ENCODE results near the gene MIER1. TPM values are rescaled to one million over a fixed set of nuclear protein-coding genes. Genes with fewer than 3 reads are reported as not detected.
"Not testable (repeated sequence)": the region's sequence is repeated elsewhere in the genome, so short reads cannot be mapped to it uniquely, and the experiment has no call there.

Gene MIER1
- total RNA-seq, 2 donors from 2014 or later: 22.2 to 45.6 TPM

- H3K9me3 ChIP-seq: no peaks in the 10 kb centered on the region
- no peaks in the 10 kb centered on the region for H3K36me3 ChIP-seq
- H3K27me3 ChIP-seq (replicated peaks; ENCODE audit: insufficient read depth): no peaks in the 10 kb centered on the region
- no peak overlapping the region for H3K4me3 ChIP-seq
- no peak overlapping the region for H3K27ac ChIP-seq
- no peak for DNase-seq (ENCODE audit: low spot score)
- intact Hi-C loops (cut with DNase I): no loop called here
- TF ChIP-seq POLR2AphosphoS5 (IDR thresholded peaks at IDR 0.05) (no peak), POLR2A (IDR thresholded peaks at IDR 0.05) (no peak)
- TF ChIP-seq, protein P1, sequence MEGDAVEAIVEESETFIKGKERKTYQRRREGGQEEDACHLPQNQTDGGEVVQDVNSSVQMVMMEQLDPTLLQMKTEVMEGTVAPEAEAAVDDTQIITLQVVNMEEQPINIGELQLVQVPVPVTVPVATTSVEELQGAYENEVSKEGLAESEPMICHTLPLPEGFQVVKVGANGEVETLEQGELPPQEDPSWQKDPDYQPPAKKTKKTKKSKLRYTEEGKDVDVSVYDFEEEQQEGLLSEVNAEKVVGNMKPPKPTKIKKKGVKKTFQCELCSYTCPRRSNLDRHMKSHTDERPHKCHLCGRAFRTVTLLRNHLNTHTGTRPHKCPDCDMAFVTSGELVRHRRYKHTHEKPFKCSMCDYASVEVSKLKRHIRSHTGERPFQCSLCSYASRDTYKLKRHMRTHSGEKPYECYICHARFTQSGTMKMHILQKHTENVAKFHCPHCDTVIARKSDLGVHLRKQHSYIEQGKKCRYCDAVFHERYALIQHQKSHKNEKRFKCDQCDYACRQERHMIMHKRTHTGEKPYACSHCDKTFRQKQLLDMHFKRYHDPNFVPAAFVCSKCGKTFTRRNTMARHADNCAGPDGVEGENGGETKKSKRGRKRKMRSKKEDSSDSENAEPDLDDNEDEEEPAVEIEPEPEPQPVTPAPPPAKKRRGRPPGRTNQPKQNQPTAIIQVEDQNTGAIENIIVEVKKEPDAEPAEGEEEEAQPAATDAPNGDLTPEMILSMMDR (IDR thresholded peaks at IDR 0.05): no peak
- H3K4me1 ChIP-seq (replicated peaks): no peaks in the 10 kb centered on the region
These were observed 53.4 kb downstream of the MIER1 start for GRCh38 chr1:66978201-66978600.

DNA sequence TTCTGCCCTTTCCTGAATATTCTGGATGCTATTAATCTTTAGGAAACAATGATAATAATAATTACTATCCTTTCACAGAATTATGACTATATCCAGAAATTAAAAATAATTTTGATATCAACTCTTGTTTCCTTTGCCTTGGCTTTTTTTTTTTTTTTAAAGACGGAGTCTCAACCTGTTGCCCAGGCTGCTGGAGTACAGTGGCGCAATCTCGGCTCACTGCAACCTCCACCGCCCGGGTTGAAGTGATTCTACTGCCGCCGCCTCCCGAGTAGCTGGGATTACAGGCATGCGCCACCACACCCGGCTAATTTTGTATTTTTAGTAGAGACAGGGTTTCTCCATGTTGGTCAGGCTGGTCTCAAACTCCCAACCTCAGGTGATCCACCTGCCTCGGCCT, 54.8 kb downstream of the MIER1 start:
- not testable (repeated sequence) for H3K27me3 ChIP-seq (replicated peaks; ENCODE audit: insufficient read depth); H3K36me3 ChIP-seq; H3K4me3 ChIP-seq; H3K4me1 ChIP-seq (replicated peaks); DNase-seq (ENCODE audit: low spot score); H3K27ac ChIP-seq; H3K9me3 ChIP-seq
- WGBS: 97% methylated on average over 11 of the region's 11 CpGs
- intact Hi-C loops (cut with DNase I): loop anchor here (10.0 kb wide), 1 partner anchor 55 kb away; the partner anchor contains the start of genes DNAI4 and MIER1

GRCh38 chr1:66980745-66981367, 56.1 kb downstream of the MIER1 start:
- DNase-seq (ENCODE audit: low spot score): no peak
- Histone ChIP-seq H3K27me3 (replicated peaks; ENCODE audit: insufficient read depth) (no peaks in the 10 kb centered on the region), H3K36me3 (no peaks in the 10 kb centered on the region), H3K4me3 (no peak overlapping the region), H3K4me1 (replicated peaks) (no peaks in the 10 kb centered on the region), H3K27ac (peak overlapping the region; percentile 27 to 42), H3K9me3 (no peaks in the 10 kb centered on the region)
- intact Hi-C loops (cut with DNase I): loop anchor here (10.0 kb wide), 1 partner anchor 56 kb away; the partner anchor contains the start of genes DNAI4 and MIER1
- 55% methylated on average over 1 of the region's 1 CpG for WGBS
- no peak for TF ChIP-seq POLR2AphosphoS5 (IDR thresholded peaks at IDR 0.05)
- TF ChIP-seq, protein P1 (IDR thresholded peaks at IDR 0.05): no peak
- TF ChIP-seq POLR2A (IDR thresholded peaks at IDR 0.05): no peak

GRCh38 chr1:66981679-66982078, 56.9 kb downstream of the MIER1 start:
- intact Hi-C loops (cut with DNase I): loop anchor here (10.0 kb wide), 1 partner anchor 57 kb away; the partner anchor contains the start of genes DNAI4 and MIER1
- H3K4me1 ChIP-seq (replicated peaks): no peaks in the 10 kb centered on the region
- peak overlapping the region; percentile 27 to 42 for H3K27ac ChIP-seq
- no peaks in the 10 kb centered on the region for H3K36me3 ChIP-seq
- peak overlapping the region in 1 of 2 donors; percentile 5 for H3K4me3 ChIP-seq
- 55% methylated on average over 4 of the region's 4 CpGs for WGBS
- H3K27me3 ChIP-seq (replicated peaks; ENCODE audit: insufficient read depth): no peaks in the 10 kb centered on the region
- no peak for DNase-seq (ENCODE audit: low spot score)
- peak; percentile 17 for TF ChIP-seq POLR2AphosphoS5 (IDR thresholded peaks at IDR 0.05)
- TF ChIP-seq, protein P1 (IDR thresholded peaks at IDR 0.05): no peak
- no peaks in the 10 kb centered on the region for H3K9me3 ChIP-seq

DNA sequence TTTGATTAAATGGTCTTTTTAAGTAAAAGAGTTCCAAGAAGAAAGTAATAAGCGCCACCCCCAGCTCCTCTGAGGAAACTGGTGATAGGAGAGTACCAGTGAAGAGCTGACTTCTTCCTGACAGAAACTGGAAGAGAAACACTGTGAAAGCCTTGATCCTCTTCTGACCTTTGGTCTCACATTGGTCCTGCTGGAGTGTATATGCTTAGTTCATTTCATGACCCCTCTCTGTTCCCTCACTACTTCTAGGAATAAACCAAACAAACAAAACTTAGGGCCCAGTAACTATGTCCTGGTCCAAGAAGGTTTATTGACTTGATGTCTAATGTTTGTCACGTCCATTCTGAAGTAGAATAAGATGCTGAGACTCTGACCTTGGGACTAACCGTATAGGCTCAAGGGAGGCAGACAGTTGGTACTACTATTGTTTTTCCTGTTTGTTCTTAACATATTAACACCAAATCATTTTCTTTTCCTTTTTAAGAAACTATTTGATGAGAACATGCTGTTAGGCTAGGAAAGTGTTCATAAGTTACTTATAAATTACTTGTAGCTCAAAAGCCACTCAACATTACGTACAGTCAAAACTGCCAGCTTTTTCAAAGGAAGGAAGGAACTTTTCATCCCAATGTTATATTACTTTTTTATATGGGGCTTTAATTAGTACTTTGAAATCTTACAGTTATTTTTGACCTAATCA, 57.9 kb downstream of the MIER1 start:
- Histone ChIP-seq H3K4me1 (replicated peaks) (no peaks in the 10 kb centered on the region), H3K9me3 (no peaks in the 10 kb centered on the region), H3K27ac (no peak overlapping the region), H3K27me3 (replicated peaks; ENCODE audit: insufficient read depth) (no peaks in the 10 kb centered on the region), H3K4me3 (no peak overlapping the region), H3K36me3 (no peaks in the 10 kb centered on the region)
- DNase-seq (ENCODE audit: low spot score): no peak
- intact Hi-C loops (cut with DNase I): loop anchor here (10.0 kb wide), 1 partner anchor 58 kb away; the partner anchor contains the start of genes DNAI4 and MIER1
- WGBS: 86% methylated on average over 4 of the region's 4 CpGs
- TF ChIP-seq POLR2AphosphoS5 (IDR thresholded peaks at IDR 0.05) (no peak), POLR2A (IDR thresholded peaks at IDR 0.05) (no peak)
- TF ChIP-seq, protein P1 (IDR thresholded peaks at IDR 0.05): no peak

All from prostate gland (tissue), 2 donors.